GM19193 (cell line): ENCODE results near the gene ZDHHC18.

ENCODE experiments used
- POLR2A ChIP-seq: IDR thresholded peaks from 4 replicates; pipeline ENCODE4 v1.6.1; 2011; ENCODE audit not compliant: insufficient read depth, insufficient read length; ENCODE audit errors: extremely low read depth

Gene ZDHHC18

GRCh38 chr1:26844424-26845196, 18.1 kb downstream of the ZDHHC18 start:
- no peak for TF ChIP-seq POLR2A

DNA sequence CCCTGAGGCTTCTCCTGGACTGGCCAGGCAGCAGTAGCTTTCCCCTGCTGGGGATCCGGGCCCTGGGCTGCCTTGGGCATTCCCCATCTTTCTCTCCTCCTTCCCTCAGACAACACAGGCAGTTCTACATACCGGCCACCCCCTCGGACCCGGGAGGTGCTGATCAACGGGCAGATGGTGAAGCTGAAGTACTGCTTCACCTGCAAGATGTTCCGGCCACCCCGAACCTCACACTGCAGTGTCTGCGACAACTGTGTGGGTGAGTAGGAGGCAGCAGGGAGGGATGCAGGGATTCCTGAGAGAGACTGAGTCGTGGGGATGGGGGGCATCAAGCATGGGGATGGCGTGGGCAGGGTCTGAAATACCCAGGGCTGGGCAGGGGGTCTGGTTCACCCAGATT, 22.0 kb downstream of the ZDHHC18 start:
- TF ChIP-seq POLR2A = no peak

GRCh38 chr1:26848941-26849774, 22.7 kb downstream of the ZDHHC18 start:
- no peak for TF ChIP-seq POLR2A

GRCh38 chr1:26851106-26851684, 24.7 kb downstream of the ZDHHC18 start:
- no peak for TF ChIP-seq POLR2A

GRCh38 chr1:26852701-26853100, 26.2 kb downstream of the ZDHHC18 start:
- TF ChIP-seq POLR2A = no peak

DNA sequence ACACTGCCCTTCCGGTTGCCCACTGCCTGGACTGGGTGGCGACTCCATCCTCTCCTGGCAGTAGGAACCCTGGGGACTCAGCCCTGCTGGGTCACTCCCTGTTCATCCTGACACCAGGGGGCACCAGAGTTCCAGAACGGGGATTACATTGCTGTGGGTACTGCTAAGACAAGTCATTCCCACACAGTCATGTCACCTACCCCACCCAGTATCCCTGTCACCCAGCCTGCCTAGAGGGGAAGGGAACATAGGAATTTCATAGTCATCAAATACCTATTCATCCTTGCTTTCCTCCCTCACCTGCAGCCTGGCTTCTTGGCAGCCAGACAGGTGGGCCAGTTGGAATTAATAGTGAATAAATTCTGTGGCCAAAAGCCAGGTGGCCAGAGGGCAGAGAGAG, 26.7 kb downstream of the ZDHHC18 start:
- TF ChIP-seq POLR2A = no peak

- no peak for TF ChIP-seq POLR2A
These were observed 27.1 kb downstream of the ZDHHC18 start for GRCh38 chr1:26853600-26853999.

GRCh38 chr1:26854906-26855305, 28.4 kb downstream of the ZDHHC18 start:
- no peak for TF ChIP-seq POLR2A

DNA sequence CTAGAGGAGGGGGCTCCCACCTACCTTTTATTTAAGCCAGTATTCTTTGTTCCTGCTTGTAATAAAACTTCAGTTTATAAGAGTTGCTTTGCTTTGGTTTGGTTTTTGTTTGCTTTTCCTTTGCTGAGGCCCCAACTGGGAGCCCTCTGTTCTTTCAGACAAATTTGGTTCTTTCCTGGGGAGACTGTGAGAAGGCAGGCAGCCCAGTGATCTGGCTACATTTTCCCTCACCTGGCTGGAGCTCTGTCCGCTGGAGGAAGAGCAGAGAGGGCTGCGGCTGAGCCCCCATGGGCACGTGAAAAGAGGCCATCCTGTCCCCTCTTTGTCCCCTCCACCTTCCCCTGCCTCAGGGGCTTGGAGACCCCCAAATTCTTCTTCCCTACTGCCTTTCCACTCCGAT, 29.1 kb downstream of the ZDHHC18 start:
- no peak for TF ChIP-seq POLR2A

DNA sequence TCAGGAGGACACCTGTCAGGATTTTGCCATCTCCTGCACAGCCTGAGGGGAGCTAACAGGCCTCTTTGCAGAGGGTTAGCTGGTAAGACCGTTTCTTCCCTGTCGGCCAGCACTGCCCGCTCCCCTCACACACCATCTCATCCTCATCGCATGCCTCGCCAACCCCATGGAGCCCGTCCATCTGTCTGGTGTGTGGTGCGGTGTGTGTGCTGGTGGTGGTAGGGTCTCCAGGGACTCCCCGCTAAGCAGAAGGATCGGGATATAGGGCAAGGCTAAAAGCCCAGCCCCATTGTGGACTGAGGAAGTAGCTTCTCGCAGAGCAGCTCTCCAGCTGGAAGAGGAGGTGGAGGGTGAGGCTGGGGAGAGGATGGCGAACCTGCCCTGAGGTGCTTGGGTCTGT, 29.7 kb downstream of the ZDHHC18 start:
- TF ChIP-seq POLR2A = no peak

DNA sequence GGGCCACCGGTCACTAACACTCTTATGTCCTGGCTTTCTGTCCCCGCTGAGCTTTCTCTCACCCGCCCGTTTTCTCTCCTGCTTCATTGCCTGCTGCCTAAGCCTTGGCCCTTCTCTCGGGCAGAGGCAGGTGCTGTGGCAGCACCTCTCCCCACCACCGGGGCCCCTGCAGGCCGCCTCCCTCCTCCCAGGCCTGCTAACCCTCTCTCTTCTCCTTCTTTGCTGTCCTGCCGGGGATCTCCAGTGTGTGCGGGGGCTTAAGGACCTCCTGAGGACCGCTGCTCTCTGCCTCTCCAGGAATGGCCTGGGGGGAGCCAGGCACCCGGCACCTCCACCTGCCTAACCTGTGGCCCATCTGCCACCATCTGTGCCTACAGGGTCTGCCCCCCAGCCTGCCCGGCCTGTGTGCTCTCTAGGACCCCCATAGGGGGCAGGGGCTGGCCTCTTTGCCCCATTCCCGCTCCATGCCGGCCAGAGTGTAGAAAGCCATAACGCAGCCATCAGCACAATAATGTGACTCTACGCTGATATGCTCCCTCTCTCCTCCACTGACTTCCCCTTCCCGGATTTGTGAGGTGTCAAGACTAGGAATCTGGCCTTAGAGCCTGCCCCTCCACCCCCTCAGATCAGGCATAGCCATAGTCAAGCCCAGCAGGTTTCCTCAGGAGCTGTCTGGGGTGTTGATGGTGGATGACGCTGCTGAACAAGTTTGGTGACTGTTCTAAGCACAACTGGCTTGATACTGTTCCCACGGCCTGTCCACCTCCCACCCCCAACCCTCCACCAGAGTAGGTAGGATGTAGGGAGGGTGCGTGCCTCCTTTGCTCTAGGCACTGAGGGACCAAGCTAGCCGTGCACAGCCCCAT, 30.3 kb downstream of the ZDHHC18 start:
- TF ChIP-seq POLR2A = no peak

DNA sequence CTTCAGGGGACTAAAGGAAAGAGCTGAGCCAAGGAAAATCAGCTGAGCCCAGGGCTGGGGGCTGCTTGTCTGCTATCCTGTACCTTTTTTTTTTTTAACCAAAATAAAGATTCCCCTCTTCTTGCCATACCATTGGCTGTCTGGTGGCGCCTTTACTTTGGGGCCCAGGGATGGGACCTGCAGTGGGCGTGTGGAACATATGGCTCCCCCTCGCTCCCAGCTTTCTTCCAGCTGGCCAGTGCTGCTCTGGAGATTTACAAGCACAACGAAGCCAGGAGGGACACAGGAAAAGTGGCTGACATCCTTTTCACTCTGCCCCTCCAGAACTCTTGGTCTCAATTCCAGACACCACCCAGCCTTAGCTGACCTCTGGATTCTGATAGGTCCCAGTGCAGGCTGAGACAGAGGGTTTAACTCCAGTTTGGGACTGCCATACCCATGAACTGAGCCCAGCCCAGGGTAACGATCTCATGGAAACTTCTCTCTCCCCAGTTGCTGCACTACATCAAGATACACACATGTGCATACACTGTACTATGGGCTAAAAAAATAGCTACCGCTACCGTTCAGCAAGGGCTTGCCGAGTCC, 31.1 kb downstream of the ZDHHC18 start:
- no peak for TF ChIP-seq POLR2A

- no peak for TF ChIP-seq POLR2A
These were observed 31.7 kb downstream of the ZDHHC18 start for GRCh38 chr1:26858160-26858559.

DNA sequence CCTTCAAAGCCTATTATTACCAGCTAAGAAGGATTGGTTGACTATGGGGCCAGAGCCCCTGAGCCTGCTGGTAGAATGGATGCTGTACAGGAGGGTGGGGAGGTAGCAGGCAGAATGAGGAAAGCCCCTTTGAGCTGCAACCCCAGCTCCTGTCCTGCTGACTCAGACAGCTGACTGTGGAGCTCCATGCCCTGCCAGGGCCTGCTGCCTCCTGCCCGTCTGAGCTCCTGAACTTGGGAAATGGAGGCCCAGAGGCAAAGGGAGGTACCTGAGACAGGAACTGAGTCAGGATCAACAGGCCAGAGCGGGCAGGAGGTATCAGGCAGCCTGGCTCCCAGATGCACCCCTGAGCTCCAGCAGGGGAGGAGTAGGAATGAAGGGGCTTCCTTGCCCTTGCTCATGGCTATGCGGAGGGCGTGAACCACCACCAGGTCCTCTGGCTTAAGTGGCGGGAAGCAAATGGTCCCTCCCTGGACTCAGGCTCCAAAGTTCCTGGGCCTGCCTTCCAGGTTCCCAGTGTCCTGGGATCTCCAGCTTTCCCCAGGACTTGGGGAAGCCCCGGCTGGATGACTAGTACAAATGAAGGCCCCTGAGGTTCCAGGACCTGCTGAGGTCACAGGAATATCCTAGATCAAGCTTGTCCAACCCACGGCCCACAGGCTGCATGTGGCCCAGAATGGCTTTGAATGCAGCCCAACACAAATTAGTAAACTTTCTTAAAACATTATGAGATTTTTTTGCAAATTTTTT, 32.6 kb downstream of the ZDHHC18 start:
- no peak for TF ChIP-seq POLR2A
